K562 (cell line): ENCODE results near the gene VAMP8.

Experiments used
- CHCHD3 ChIP-seq: fragments of 250-450 bp; sonication (Bioruptor Pico); IDR thresholded peaks from 2 replicates; pipeline ENCODE4 v2.1.2; 2022; ENCODE audit warnings: mild to moderate bottlenecking
- CHD2 ChIP-seq: IDR thresholded peaks from 2 replicates; pipeline ENCODE4 v1.6.1; 2011; ENCODE audit warnings: low read depth, low read length
- FOS ChIP-seq: IDR thresholded peaks from 3 replicates; pipeline ENCODE4 v1.6.1; 2011; ENCODE audit not compliant: insufficient read length; ENCODE audit errors: extremely low read depth
- JUN ChIP-seq, 2 experiments: sonication (generic) in 1 of 2; formaldehyde crosslinking in 1 of 2; IDR thresholded peaks; 2 replicates each; pipeline versions ENCODE4 v1.6.1 to v1.8.0; 2012 to 2022; ENCODE audit warnings: borderline replicate concordance in 2 of 2, mild to moderate bottlenecking in 2 of 2, improper control_type of control experiment in 1 of 2, low read depth in 1 of 2, low read length in 1 of 2, missing genetic modification reagents in 1 of 2
- TF ChIP-seq, protein P1 (sequence below), 3 experiments: IDR thresholded peaks in 2 of 3; conservative IDR thresholded peaks in 1 of 3; 2 replicates each; pipeline ENCODE4 v1.5.1; 2011 to 2012; ENCODE audit warnings: low read length in 3 of 3, mild to moderate bottlenecking in 3 of 3, control low read depth in 2 of 3, improper control_type of control experiment in 1 of 3, inconsistent platforms in 1 of 3, low read depth in 1 of 3, mixed read lengths in 1 of 3, moderate library complexity in 1 of 3; ENCODE audit not compliant: insufficient read depth in 2 of 3

DNA sequence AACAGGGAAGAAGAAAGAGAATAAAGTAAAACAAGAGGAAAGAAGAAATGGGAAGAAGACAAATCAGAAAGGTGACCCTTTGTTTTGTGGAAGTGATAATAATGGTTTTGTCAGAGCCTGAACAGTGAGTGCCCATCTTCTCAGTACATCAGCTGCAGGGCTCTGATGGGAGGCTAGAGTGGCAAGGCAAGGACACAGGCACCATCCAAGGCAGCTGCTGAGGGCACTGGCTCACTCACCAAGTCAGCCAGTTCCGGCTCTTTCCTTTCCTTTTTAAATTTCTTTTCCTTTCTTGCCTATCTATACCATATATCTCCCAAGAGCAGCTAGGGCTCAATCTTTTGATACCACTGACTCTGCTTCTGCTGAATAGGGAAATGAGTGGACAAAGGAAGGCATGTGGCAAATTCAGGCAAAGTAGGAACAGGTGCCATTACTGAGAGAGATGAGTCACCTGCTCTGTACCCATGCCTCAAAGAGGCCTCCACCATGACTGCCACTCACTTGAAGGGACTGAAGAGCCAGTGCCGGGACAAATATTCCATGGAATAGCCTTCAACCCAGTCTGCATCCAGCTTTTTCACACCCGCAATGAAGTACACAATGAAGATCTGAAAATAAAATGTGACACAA, 22.3 kb upstream of the VAMP8 start:
- TF ChIP-seq CHD2 = no peak
- no peak for TF ChIP-seq JUN (IDR thresholded peaks at IDR 0.05; ENCODE audit: borderline replicate concordance, low read depth, low read length)
- TF ChIP-seq JUN (CRISPR knock-in tag; IDR thresholded peaks at IDR 0.05; ENCODE audit: borderline replicate concordance) = no peak
- no peak for TF ChIP-seq CHCHD3 (CRISPR knock-in tag)
- TF ChIP-seq FOS = no peak
- TF ChIP-seq, protein P1, sequence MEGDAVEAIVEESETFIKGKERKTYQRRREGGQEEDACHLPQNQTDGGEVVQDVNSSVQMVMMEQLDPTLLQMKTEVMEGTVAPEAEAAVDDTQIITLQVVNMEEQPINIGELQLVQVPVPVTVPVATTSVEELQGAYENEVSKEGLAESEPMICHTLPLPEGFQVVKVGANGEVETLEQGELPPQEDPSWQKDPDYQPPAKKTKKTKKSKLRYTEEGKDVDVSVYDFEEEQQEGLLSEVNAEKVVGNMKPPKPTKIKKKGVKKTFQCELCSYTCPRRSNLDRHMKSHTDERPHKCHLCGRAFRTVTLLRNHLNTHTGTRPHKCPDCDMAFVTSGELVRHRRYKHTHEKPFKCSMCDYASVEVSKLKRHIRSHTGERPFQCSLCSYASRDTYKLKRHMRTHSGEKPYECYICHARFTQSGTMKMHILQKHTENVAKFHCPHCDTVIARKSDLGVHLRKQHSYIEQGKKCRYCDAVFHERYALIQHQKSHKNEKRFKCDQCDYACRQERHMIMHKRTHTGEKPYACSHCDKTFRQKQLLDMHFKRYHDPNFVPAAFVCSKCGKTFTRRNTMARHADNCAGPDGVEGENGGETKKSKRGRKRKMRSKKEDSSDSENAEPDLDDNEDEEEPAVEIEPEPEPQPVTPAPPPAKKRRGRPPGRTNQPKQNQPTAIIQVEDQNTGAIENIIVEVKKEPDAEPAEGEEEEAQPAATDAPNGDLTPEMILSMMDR (IDR thresholded peaks at IDR 0.05 in 2 of 3, conservative IDR thresholded peaks at IDR 0.05 in 1 of 3; ENCODE audit: insufficient read depth in 2 of 3, low read depth in 1 of 3, low read length in 3 of 3) = no peak
